NT2/D1 (cell line): ENCODE results near the gene KRT38.

Experiments
- DNase-seq: peaks from one replicate; pipeline ENCODE4 v3.0.0-alpha.2; 2011; ENCODE audit warnings: low read depth, low spot score
- H3K27me3 ChIP-seq: 2 replicates; pipeline ENCODE4 v1.6.0; 2011; ENCODE audit warnings: mild to moderate bottlenecking; ENCODE audit not compliant: insufficient read length, insufficient read depth
- H3K36me3 ChIP-seq: 2 replicates; pipeline ENCODE4 v1.6.1; 2011; ENCODE audit warnings: mild to moderate bottlenecking, low read length, mixed read lengths; ENCODE audit not compliant: insufficient read depth, insufficient read length
- H3K4me1 ChIP-seq: 2 replicates; pipeline ENCODE4 v1.5.1; 2011; ENCODE audit not compliant: insufficient read depth, insufficient read length
- H3K4me3 ChIP-seq: 2 replicates; pipeline ENCODE4 v1.5.1; 2011; ENCODE audit warnings: low read depth; ENCODE audit not compliant: insufficient read length
- H3K9ac ChIP-seq: 2 replicates; pipeline ENCODE4 v1.6.0; 2011; ENCODE audit warnings: low read depth; ENCODE audit not compliant: insufficient read length
- H3K9me3 ChIP-seq: 2 replicates; pipeline ENCODE4 v1.5.1; 2011; ENCODE audit warnings: mild to moderate bottlenecking, low read length; ENCODE audit not compliant: insufficient read depth
- SUZ12 ChIP-seq: IDR thresholded peaks from 2 replicates; pipeline ENCODE4 v1.6.1; 2011; ENCODE audit not compliant: insufficient read length, insufficient read depth; ENCODE audit errors: extremely low read depth
- YY1 ChIP-seq: IDR thresholded peaks from 2 replicates; pipeline ENCODE4 v1.6.1; 2011; ENCODE audit not compliant: insufficient read length, insufficient read depth
- ZNF274 ChIP-seq: IDR thresholded peaks from 2 replicates; pipeline ENCODE4 v1.6.1; 2011; ENCODE audit warnings: mild to moderate bottlenecking, low read depth, low read length

Gene KRT38

GRCh38 chr17:41446806-41447205 is 6.0 kb upstream of the KRT38 start:
- H3K9ac ChIP-seq, result no peak overlapping the region
- H3K36me3 ChIP-seq, result no peaks in the 10 kb centered on the region
- no peak overlapping the region for H3K4me3 ChIP-seq
- H3K4me1 ChIP-seq, result peaks cover 2% of the 10 kb centered on the region
- no peak for DNase-seq
- no peaks in the 10 kb centered on the region for H3K27me3 ChIP-seq
- peaks cover 14% of the 10 kb centered on the region for H3K9me3 ChIP-seq
- no peak for TF ChIP-seq ZNF274
- no peak for TF ChIP-seq SUZ12
- TF ChIP-seq YY1, result no peak

- no peak overlapping the region for H3K9ac ChIP-seq
- H3K27me3 ChIP-seq, result no peaks in the 10 kb centered on the region
- peaks cover 2% of the 10 kb centered on the region for H3K4me1 ChIP-seq
- no peaks in the 10 kb centered on the region for H3K36me3 ChIP-seq
- H3K4me3 ChIP-seq, result no peak overlapping the region
- no peak for DNase-seq
- H3K9me3 ChIP-seq, result peaks cover 17% of the 10 kb centered on the region; the same call in 1 of the 2 replicates
- no peak for TF ChIP-seq ZNF274
- no peak for TF ChIP-seq SUZ12
- TF ChIP-seq YY1, result no peak
Measured at GRCh38 chr17:41444640-41445039, 3.9 kb upstream of the KRT38 start.

- no peak for DNase-seq
- Histone ChIP-seq H3K4me3 (no peak overlapping the region), H3K27me3 (no peaks in the 10 kb centered on the region), H3K9me3 (peaks cover 17% of the 10 kb centered on the region; the same call in 1 of the 2 replicates), H3K36me3 (no peaks in the 10 kb centered on the region), H3K9ac (no peak overlapping the region), H3K4me1 (peaks cover 2% of the 10 kb centered on the region)
- TF ChIP-seq SUZ12 (no peak), ZNF274 (no peak), YY1 (no peak)
Measured at GRCh38 chr17:41444186-41444585, 3.4 kb upstream of the KRT38 start.

- DNase-seq, result peak; percentile 33
- Histone ChIP-seq H3K4me1 (peaks cover 2% of the 10 kb centered on the region), H3K36me3 (no peaks in the 10 kb centered on the region), H3K4me3 (no peak overlapping the region), H3K27me3 (no peaks in the 10 kb centered on the region), H3K9me3 (peaks cover 17% of the 10 kb centered on the region; the same call in 1 of the 2 replicates), H3K9ac (no peak overlapping the region)
- TF ChIP-seq SUZ12 (no peak), ZNF274 (no peak), YY1 (no peak)
Measured at GRCh38 chr17:41442739-41443138, 2.0 kb upstream of the KRT38 start.

DNA sequence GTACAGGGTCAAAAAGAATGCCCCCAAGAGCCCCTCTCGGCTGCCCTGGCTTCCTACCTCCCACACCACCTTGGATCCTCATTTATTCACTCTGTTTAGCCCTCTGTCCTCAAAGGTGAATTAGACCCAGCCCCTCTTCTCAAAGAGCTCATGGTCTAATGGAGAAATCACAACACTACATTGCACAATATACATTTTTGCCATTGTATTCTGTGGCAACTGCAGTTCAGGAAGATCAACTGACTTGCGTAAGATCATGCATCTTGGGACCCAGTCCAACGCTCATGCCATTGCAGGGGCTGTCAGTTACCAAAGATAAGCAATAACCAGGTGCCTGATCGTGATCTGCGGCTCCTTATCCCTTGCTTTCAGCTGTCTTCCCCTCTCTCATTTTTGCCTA is 1.4 kb downstream of the KRT38 start:
- TF ChIP-seq YY1 (no peak), ZNF274 (no peak), SUZ12 (no peak)
- Histone ChIP-seq H3K9ac (no peak overlapping the region), H3K27me3 (no peaks in the 10 kb centered on the region), H3K4me3 (no peak overlapping the region), H3K36me3 (no peaks in the 10 kb centered on the region), H3K9me3 (peaks cover 17% of the 10 kb centered on the region; the same call in 1 of the 2 replicates), H3K4me1 (peaks cover 2% of the 10 kb centered on the region)
- no peak for DNase-seq

GRCh38 chr17:41437769-41438168 is 3.0 kb downstream of the KRT38 start:
- TF ChIP-seq YY1, result no peak
- Histone ChIP-seq H3K27me3 (no peaks in the 10 kb centered on the region), H3K9ac (no peak overlapping the region), H3K4me1 (no peaks in the 10 kb centered on the region), H3K36me3 (no peaks in the 10 kb centered on the region), H3K9me3 (peaks cover 17% of the 10 kb centered on the region; the same call in 1 of the 2 replicates), H3K4me3 (no peak overlapping the region)
- DNase-seq, result no peak

- peaks cover 17% of the 10 kb centered on the region; the same call in 1 of the 2 replicates for H3K9me3 ChIP-seq
- no peaks in the 10 kb centered on the region for H3K36me3 ChIP-seq
- no peaks in the 10 kb centered on the region for H3K4me1 ChIP-seq
- H3K4me3 ChIP-seq, result no peak overlapping the region
- H3K27me3 ChIP-seq, result no peaks in the 10 kb centered on the region
- TF ChIP-seq ZNF274 (no peak), SUZ12 (no peak), YY1 (no peak)
- no peak for DNase-seq
- no peak overlapping the region for H3K9ac ChIP-seq
Measured at GRCh38 chr17:41437254-41437653, 3.5 kb downstream of the KRT38 start.

GRCh38 chr17:41434415-41434814 is 6.4 kb downstream of the KRT38 start:
- no peak for DNase-seq
- no peak overlapping the region for H3K4me3 ChIP-seq
- peaks cover 3% of the 10 kb centered on the region for H3K4me1 ChIP-seq
- TF ChIP-seq YY1, result no peak
- no peak for TF ChIP-seq ZNF274
- no peak for TF ChIP-seq SUZ12
- H3K36me3 ChIP-seq, result no peaks in the 10 kb centered on the region
- no peaks in the 10 kb centered on the region for H3K9me3 ChIP-seq
- H3K27me3 ChIP-seq, result no peaks in the 10 kb centered on the region
- no peak overlapping the region for H3K9ac ChIP-seq
